ENCODE data around the gene TMIGD1. TPM values are rescaled to one million over a fixed set of nuclear protein-coding genes. Genes with fewer than 3 reads are reported as not detected.

Gene TMIGD1
- total RNA-seq, 4 donors from 2014 or later: not detected

DNA sequence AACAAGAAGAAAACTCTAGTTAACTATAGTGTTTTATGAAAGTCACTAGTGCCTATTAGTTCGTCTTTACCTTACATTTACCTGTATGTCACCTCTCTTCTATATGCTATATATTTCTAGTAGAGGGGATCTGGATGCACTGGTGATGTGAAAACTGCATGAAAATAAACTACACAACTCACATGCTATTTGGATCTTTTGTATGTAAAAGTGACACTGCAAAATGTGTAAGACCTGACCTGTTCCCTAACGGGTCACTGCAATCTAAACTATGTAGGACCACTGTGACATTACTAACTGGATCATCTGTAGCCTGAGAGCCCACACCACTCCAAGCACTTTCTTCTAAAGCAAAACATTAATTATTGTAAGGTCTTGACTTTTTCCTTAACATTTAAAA lies 43.8 kb downstream of the TMIGD1 start:
- TF ChIP-seq POLR2A (IDR thresholded peaks at IDR 0.05): no peak
- TF ChIP-seq, protein P1, sequence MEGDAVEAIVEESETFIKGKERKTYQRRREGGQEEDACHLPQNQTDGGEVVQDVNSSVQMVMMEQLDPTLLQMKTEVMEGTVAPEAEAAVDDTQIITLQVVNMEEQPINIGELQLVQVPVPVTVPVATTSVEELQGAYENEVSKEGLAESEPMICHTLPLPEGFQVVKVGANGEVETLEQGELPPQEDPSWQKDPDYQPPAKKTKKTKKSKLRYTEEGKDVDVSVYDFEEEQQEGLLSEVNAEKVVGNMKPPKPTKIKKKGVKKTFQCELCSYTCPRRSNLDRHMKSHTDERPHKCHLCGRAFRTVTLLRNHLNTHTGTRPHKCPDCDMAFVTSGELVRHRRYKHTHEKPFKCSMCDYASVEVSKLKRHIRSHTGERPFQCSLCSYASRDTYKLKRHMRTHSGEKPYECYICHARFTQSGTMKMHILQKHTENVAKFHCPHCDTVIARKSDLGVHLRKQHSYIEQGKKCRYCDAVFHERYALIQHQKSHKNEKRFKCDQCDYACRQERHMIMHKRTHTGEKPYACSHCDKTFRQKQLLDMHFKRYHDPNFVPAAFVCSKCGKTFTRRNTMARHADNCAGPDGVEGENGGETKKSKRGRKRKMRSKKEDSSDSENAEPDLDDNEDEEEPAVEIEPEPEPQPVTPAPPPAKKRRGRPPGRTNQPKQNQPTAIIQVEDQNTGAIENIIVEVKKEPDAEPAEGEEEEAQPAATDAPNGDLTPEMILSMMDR (IDR thresholded peaks at IDR 0.05): no peak
- no peak overlapping the region for H3K4me3 ChIP-seq (ENCODE audit: low read depth, poor library complexity, severe bottlenecking)
- 78 to 90% methylated on average over 2 of the region's 2 CpGs for WGBS, 2 donors
- intact Hi-C loops (cut with DNase I; ENCODE audit: low total_unique reads): no loop called here
- DNase-seq (ENCODE audit: low spot score in 2 of 2): no peak

GRCh38 chr17:30279156-30279555 lies 54.7 kb downstream of the TMIGD1 start:
- DNase-seq (ENCODE audit: low spot score in 2 of 2): no peak
- no peak overlapping the region for H3K4me3 ChIP-seq (ENCODE audit: low read depth, poor library complexity, severe bottlenecking)
- intact Hi-C loops (cut with DNase I; ENCODE audit: low total_unique reads): no loop called here
- no peak for TF ChIP-seq POLR2A (IDR thresholded peaks at IDR 0.05)
- TF ChIP-seq, protein P1 (IDR thresholded peaks at IDR 0.05): no peak

DNA sequence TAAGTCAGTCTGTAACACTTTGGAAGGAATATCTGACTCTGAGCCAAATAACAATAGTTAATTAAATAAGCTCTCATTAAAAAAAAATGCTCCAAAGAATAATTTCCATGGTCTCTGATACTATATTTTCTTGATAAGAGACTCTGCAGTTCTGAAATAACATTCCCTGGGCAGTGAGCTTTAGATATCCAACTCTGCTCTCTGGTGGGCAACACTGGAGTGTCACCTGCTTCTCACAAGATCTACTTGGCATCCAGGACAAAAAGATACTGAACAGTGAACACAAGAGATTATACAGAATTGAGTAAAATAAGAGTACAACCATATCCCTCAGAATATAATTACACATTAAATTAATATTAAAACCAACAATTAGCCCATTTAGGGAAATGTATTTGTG lies 55.8 kb downstream of the TMIGD1 start:
- no peak for DNase-seq (ENCODE audit: low spot score in 2 of 2)

DNA sequence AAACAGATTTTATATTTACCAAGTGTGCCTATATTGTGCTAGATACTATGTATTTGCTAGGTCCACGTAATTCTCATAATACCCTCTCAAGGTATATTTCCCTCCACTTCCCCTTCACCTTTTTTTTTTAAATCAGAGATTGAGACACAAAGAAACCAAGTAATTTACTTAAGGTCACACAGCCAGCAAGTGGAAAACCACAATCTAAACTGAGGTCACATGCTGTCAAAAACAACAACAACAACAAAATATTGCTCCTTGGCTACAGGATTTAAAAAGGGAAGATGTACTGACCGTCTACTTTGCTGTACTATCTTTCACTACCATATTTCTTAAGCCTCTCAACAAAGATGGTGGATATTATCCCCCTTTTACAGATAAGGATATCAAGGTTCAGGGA lies 57.9 kb downstream of the TMIGD1 start:
- no peak overlapping the region for H3K4me3 ChIP-seq (ENCODE audit: low read depth, poor library complexity, severe bottlenecking)
- WGBS, 2 donors: 93 to 94% methylated on average over 2 of the region's 2 CpGs
- no peak for DNase-seq (ENCODE audit: low spot score in 2 of 2)
- intact Hi-C loops (cut with DNase I; ENCODE audit: low total_unique reads): no loop called here
- no peak for TF ChIP-seq POLR2A (IDR thresholded peaks at IDR 0.05)
- TF ChIP-seq, protein P1 (IDR thresholded peaks at IDR 0.05): no peak

More for the DNA sequence above, 55.8 kb downstream of the TMIGD1 start:
- no peak for TF ChIP-seq POLR2A (IDR thresholded peaks at IDR 0.05)
- TF ChIP-seq, protein P1 (IDR thresholded peaks at IDR 0.05): no peak
- H3K4me3 ChIP-seq (ENCODE audit: low read depth, poor library complexity, severe bottlenecking): no peak overlapping the region
- intact Hi-C loops (cut with DNase I; ENCODE audit: low total_unique reads): no loop called here

DNA sequence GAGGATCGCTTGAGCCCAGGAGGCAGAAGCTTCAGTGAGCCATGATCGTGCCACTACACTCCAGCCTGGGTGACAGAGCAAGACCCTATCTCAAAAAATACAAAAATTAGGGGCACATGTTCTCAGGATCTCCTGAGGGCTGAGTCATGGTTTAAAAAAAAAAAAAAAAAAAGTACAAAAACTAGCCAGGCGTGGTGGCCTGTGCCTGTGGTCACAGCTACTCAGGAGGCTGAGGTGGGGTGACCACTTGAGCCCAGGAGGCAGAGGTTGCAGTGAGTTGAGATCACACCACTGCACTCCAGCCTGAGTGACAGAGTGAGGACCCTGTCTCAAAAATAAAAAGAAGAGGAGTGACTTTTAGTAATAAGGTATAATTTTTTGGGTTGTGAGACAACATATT lies 59.0 kb downstream of the TMIGD1 start:
- no peak for DNase-seq (ENCODE audit: low spot score in 2 of 2)
- intact Hi-C loops (cut with DNase I; ENCODE audit: low total_unique reads): no loop called here
- no peak for TF ChIP-seq POLR2A (IDR thresholded peaks at IDR 0.05)
- TF ChIP-seq, protein P1 (IDR thresholded peaks at IDR 0.05): no peak
- no peak overlapping the region for H3K4me3 ChIP-seq (ENCODE audit: low read depth, poor library complexity, severe bottlenecking)
- 86 to 97% methylated on average over 3 of the region's 3 CpGs for WGBS, 2 donors

GRCh38 chr17:30273373-30273772 lies 60.5 kb downstream of the TMIGD1 start:
- WGBS, 2 donors: 88 to 93% methylated on average over 6 of the region's 6 CpGs
- TF ChIP-seq POLR2A (IDR thresholded peaks at IDR 0.05): no peak
- TF ChIP-seq, protein P1 (IDR thresholded peaks at IDR 0.05): no peak
- intact Hi-C loops (cut with DNase I; ENCODE audit: low total_unique reads): no loop called here
- no peak overlapping the region for H3K4me3 ChIP-seq (ENCODE audit: low read depth, poor library complexity, severe bottlenecking)
- DNase-seq (ENCODE audit: low spot score in 2 of 2): no peak

Measured in lower leg skin (tissue), 4 donors.